ENCODE results near the gene ARF6. TPM values are rescaled to one million over a fixed set of nuclear protein-coding genes. Genes with fewer than 3 reads are reported as not detected.
"Not testable (repeated sequence)": the region's sequence is repeated elsewhere in the genome, so short reads cannot be mapped to it uniquely, and the experiment has no call there.

Gene ARF6
- total RNA-seq, 1 donor from 2014 or later = 59.1 TPM

DNA sequence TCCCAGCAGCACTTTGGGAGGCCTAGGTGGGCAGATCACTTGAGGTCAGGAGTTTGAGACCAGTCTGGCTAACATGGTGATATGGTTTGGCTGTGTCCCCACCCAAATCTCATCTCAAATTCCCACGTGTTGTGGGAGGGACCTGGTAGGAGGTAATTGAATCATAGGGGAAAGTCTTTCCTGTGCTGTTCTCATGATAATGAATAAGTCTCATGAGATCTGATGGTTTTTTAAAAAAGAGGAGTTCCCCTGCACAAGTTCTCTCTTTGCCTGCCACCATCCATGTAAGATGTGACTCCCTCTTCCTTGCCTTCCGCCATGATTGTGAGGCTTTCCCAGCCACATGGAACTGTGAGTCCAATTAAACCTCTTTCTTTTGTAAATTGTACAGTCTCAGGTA is 43.4 kb downstream of the ARF6 start:
- not testable (repeated sequence) for DNase-seq (ENCODE audit: low spot score in 2 of 2); FAIRE-seq

GRCh38 chr14:49936882-49937281 is 44.0 kb downstream of the ARF6 start:
- FAIRE-seq; DNase-seq (ENCODE audit: low spot score in 2 of 2): not testable (repeated sequence)

DNA sequence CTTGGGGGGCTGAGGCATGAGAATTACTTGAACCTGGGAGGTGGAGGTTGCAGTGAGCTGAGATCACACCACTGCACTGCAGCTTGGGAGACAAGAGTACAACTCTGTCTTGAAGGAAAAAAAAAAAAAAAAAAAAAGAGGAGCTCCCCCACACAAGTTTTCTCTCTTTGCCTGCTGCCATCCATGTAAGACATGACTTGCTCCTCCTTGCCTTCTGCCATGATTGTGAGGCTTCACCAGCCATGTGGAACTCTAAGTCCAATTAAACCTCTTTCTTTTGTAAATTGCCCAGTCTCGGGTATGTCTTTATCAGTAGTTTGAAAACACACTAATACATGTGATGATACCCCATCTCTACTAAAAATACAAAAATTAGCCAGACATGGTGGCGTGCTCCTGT is 46.3 kb downstream of the ARF6 start:
- not testable (repeated sequence) for DNase-seq (ENCODE audit: low spot score in 2 of 2); FAIRE-seq

- FAIRE-seq (no peak), DNase-seq (ENCODE audit: low spot score in 2 of 2) (no peak)
These were observed 47.1 kb downstream of the ARF6 start for GRCh38 chr14:49939884-49940510.

DNA sequence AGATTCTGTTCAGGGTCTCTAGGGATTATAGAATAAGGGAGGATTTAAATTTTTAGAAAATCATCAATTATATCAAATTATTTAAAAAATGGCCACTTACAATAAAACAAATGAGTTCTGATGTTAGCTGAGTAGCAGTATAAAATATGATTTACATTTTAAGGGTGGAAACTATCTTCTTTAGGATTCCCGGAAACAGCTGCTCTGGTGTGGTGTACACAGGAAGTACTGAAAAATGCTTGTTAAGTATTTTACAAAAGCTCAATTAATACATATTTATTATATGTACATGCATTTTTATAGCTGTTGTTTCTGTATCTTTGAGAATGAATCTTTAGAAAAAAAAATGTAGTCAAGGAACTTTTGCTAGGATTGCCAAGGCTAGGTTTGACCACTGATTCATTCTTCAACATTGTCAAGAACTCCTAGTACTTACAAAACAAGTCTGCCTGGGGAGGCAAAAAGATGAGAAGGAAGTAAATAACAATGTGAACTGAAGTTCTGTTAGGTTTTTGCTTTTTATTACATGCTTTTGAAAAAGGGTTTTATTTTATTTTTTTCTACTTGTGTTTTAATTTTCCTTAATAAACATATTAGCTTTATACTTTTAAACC is 48.0 kb downstream of the ARF6 start:
- no peak for FAIRE-seq

DNA sequence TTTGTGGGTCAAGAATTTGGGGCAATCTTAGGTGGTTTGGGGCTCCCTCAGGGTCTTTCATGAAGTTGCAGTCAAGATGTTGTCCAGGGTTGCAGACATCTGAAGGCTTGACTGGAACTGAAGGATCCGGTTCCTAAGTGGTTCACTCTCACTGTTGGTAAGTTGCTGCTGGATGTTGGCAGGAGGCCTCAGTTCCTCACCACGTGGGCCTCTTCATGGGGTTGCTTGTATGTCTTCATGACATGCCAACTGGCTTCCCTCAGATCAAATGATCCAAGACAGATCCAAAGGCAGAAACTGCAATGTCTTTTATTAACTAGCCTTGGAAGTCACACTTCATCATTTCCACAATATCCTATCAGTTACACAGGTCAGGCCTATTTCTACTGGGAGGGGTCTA is 49.2 kb downstream of the ARF6 start:
- FAIRE-seq (no peak), DNase-seq (ENCODE audit: low spot score in 2 of 2) (no peak)

More for the DNA sequence above, 48.0 kb downstream of the ARF6 start:
- no peak for DNase-seq (ENCODE audit: low spot score in 2 of 2)

DNA sequence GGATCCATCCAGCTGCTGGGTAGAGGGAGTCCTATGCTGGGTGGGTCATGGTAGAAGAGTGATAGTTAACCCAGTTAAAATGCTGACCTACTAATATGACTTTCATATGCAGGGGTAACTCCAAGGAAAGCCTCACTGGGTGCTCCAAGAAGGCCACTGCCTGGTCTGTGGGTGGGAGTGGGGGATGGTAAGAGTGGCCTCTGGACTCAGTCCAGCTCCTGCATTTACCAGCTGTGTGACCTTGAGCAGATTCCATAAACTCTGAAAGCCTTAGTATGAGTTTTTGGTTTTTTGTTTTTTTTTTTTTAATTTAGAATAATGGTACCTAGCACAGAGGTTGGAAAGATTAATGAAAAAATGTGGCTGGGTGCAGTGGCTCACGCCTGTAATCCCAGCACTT is 51.6 kb downstream of the ARF6 start:
- FAIRE-seq = no peak
- DNase-seq (ENCODE audit: low spot score in 2 of 2) = no peak

- DNase-seq (ENCODE audit: low spot score in 2 of 2) (no peak), FAIRE-seq (no peak)
These were observed 52.8 kb downstream of the ARF6 start for GRCh38 chr14:49945448-49946319.

Small RNA genes within 50 kb of the gene (small RNA-seq; reads per million reads assigned to genes)
- not detected for gene RF00017
- gene RN7SL2 = 8.6 reads per million, percentile 95 among the genes with 10 or more reads in this experiment
- gene RN7SL3 = 0.99 reads per million, percentile 65 among the genes with 10 or more reads in this experiment
- not detected for gene RNU6-189P

Other genes starting within 250 kb of the ARF6 start
- 5.3 TPM for gene POLE2, start 204.9 kb upstream of the ARF6 start, total RNA-seq
- 27.3 TPM for gene KLHDC1, start 200.0 kb upstream of the ARF6 start, total RNA-seq
- gene KLHDC2, start 124.9 kb upstream of the ARF6 start, total RNA-seq = 137 TPM
- 132 TPM for gene NEMF, start 40.3 kb upstream of the ARF6 start, total RNA-seq
- 9.8 TPM for gene VCPKMT, start 223.5 kb downstream of the ARF6 start, total RNA-seq